GM18502 (cell line): ENCODE results near the gene KTI12.
"Not testable (repeated sequence)": the region's sequence is repeated elsewhere in the genome, so short reads cannot be mapped to it uniquely, and the experiment has no call there.

Experiments used
- ATAC-seq: cut with Tn5 transposase; IDR thresholded peaks from one replicate; pipeline ENCODE4 v1.9.1; 2021; ENCODE audit warnings: mild to moderate bottlenecking; ENCODE audit not compliant: unreplicated experiment, poor library complexity

KTI12 gene, protein sequence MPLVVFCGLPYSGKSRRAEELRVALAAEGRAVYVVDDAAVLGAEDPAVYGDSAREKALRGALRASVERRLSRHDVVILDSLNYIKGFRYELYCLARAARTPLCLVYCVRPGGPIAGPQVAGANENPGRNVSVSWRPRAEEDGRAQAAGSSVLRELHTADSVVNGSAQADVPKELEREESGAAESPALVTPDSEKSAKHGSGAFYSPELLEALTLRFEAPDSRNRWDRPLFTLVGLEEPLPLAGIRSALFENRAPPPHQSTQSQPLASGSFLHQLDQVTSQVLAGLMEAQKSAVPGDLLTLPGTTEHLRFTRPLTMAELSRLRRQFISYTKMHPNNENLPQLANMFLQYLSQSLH

DNA sequence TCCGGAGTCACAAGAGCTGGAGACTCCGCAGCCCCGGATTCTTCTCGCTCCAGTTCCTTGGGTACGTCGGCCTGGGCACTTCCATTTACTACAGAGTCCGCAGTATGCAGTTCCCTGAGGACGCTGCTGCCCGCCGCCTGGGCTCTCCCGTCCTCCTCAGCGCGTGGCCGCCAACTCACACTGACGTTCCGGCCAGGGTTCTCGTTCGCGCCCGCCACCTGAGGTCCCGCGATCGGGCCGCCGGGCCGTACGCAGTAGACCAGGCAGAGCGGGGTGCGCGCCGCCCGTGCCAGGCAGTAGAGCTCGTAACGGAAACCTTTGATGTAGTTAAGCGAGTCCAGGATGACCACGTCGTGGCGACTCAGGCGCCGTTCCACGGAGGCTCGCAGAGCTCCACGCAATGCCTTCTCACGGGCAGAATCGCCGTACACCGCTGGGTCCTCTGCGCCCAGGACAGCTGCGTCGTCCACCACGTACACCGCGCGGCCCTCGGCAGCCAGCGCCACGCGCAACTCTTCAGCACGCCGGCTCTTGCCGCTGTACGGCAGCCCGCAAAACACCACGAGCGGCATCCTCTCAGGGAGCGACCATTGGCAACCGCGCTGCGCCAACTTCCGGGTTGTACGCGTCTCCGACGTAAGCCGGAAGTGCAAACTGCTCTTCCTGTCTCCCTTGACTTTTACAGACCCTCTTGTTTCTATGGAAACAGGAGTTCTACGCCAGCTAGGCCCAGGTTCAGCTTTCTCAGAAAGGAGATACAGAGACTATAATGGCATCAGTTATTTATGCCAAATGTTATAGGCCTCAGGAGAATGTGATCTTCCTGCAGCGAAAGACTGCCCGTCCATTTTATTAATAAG, at the start of gene KTI12:
Gene KTI12, minus strand, starts transcription at position 621 of the 860 bp plus-strand sequence. Its CDS starts 49 bp downstream, at position 572.
- ATAC-seq = peak; percentile 91

DNA sequence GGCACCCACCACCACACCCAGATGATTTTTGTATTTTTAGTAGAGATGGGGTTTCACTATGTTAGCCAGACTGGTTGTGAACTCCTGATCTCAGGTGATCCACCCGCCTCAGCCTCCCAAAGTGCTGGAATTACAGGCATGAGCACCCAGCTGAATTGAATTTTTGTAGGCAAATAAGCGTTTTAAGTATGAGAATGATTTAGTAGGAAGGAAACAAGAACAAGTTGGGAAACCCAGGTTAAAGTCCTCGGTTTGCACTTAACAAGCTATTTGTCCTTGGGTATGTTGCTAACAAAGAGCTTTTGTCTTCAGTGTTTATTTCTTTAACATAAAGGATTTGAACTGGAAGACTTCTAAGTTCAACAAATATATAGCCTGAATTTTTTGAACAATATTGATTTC, 46.4 kb upstream of the KTI12 start:
- ATAC-seq = no peak

DNA sequence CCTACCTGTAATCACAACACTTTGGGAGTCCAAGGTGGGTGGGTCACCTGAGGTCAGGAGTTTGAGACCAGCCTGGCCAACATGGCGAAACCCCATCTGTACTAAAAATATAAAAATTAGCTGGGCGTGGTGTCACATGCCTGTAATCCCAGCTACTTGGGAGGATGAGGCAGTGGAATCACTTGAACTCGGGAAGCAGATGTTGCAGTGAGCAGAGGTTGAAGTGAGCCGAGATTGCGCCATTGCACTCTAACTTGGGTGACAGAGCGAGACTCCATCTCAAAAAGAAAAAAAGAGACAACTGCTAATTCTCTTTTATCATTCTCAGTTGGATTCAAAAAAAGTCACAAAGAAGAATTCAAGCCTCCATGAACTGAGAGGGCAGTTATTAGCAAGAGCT, 43.7 kb upstream of the KTI12 start:
- not testable (repeated sequence) for ATAC-seq

DNA sequence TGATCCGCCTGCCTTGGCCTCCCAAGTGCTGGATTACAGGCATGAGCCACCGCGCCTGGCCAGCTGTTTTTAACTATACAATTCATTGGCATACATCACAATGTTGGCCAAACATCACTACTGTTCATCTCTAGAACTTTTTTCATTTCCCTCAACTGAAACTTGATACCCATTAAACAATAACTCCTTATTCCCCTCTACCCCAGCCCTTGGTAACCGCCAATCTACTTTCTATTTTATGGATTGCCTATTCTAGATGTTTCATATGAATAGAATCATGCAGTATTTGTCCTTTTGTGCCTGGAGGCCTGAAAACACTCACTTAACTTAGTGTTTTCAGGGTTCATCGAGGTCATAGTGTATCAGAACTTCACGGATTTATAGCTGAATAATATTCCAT, 38.7 kb upstream of the KTI12 start:
- no peak for ATAC-seq

DNA sequence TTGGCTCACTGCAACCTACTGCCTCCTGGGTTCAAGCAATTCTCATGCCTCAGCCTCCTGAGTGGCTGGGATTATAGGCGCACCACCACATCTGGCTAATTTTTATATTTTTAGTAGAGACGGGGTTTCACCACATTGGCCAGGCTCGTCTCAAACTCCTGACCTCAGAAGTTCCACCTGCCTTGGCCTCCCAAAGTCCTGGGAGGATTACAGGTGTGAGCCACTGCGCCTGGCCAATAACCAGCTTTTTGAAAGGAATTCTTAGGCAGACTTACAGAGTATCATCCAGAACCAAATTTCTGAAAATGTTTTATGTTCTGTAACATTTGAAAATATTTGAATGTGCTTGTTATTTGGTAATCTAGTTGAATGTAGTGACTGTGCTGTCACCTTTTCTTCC, 37.1 kb upstream of the KTI12 start:
- no peak for ATAC-seq

DNA sequence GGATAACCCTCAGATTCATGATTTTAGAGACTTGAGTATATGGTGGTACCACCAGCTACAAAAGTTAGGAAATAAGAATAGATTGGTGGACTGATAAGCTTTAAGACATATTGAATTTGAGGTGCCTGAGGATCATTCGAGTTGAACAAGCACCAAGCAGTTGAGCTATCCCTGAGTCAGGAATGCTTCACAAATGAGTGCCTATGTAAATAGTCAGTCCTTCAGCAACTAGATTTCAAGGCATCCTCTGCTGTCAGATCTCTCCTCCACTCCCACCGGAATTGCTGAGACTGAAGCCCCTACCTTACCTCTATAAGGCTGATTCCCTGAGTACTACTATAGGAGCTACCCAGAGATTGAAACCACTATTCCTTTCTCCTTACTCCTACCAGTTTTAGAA, 29.6 kb upstream of the KTI12 start:
- no peak for ATAC-seq

DNA sequence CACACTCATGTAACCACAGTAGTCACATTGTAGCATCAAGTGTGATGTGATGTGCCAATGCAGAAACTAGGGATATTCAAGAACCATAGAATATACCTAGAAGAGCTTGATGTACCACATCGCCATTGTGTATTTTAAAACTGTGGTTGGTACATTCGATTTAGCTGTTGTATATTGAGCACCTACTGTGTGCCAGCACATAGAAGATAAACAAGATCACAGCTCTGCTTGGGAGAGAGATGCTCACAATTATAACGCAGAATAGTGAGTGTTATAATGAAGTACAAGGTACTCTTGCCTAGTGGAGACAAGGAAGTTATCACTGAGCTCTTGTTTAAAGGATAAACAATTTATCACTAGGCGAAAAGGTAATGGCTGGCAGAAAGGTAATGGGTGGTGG, 27.2 kb upstream of the KTI12 start:
- ATAC-seq = no peak

DNA sequence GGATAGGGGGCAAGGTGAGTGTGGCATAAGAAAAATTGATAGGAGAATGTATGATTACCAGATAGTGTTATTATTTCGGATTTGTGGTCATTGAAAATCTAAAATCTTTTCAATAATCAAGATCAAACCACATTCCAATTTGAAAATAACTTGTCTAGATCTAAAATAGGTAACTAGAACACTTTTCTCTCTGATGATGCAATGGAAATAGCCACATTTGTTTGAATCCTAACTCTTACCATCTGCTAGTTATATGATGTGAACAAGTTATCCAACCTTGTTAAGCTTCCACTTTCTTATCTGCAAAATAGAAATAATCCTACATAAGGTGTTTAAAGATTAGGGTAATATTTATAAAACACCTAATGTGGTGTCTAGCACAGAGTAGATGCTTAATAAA, 26.3 kb upstream of the KTI12 start:
- ATAC-seq = no peak

DNA sequence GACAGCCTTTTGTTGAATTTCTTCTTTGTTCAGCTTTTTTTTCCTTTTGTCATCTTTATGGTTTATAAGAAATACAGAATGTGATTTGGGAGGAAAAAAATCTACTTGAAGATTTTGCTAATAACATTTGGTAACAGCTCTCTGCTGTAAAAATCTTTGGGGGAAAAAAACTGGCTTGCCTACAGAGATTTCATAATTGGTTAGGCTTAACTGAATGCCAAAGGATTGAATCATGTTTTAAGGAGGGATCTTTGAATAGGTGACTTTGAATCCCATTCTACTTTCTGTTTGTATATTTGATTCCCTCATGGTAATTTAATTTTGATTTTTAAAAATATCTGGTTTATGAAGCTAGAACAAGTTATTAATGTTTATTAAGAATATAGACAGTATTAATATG, 25.7 kb upstream of the KTI12 start:
- ATAC-seq = no peak

DNA sequence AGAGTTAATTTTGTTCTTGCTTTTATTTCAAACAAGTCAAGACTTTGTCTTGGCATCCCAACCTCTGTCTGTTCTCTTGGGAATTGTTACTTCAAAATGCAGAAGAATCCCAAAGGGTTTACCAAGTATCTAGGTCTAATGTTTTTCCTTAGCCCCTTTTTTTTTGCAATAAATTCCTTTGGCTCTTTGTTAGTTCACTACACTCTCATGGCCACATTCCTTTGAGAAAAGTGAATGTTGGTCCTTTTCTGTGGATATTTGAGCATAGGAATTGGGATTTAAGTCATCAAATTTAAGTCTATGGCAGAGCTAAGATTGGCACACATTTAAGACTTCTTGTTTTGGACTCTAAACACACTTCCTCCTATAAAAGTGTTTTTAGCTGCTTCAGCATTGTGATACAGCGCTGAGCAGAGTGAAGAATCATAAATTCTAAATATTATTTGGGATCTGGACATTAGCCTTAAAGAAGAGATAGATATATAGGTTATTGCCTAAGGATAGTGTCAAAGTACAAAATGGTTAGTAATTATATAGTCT, 24.3 kb upstream of the KTI12 start:
- no peak for ATAC-seq

DNA sequence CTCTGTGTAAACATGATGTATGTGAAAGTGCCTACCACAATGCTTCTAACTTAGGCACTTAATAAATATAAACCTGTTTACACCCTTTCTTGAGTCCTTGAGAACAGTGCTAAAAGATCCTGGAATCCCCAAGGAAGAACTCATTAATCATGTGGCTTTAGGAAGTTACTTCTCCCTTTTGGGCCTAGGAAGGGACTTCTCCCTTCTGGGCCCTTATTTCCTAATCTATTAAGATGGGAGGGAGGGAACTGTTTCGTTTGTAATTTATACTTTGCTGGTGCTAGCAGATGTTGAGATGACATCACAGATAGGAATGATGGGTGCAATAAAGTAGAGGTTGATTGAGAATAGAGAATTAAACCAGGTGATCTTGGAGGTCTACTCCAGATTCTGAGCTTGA, 23.6 kb upstream of the KTI12 start:
- no peak for ATAC-seq

DNA sequence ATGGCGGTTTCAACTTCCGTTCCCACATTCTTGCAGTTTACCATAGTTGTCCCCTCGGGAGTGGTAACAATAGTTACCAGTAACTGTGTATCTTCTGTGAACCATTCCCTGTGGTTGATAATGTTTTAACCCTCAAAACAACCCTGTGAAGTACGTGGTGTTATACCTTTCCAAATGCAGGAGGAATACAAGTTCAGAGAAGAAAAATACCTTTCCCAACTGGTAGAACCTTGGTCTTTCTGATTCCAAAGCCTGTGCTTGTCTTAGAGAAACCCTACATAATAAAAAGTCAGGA, 23.3 kb upstream of the KTI12 start:
- ATAC-seq = no peak

DNA sequence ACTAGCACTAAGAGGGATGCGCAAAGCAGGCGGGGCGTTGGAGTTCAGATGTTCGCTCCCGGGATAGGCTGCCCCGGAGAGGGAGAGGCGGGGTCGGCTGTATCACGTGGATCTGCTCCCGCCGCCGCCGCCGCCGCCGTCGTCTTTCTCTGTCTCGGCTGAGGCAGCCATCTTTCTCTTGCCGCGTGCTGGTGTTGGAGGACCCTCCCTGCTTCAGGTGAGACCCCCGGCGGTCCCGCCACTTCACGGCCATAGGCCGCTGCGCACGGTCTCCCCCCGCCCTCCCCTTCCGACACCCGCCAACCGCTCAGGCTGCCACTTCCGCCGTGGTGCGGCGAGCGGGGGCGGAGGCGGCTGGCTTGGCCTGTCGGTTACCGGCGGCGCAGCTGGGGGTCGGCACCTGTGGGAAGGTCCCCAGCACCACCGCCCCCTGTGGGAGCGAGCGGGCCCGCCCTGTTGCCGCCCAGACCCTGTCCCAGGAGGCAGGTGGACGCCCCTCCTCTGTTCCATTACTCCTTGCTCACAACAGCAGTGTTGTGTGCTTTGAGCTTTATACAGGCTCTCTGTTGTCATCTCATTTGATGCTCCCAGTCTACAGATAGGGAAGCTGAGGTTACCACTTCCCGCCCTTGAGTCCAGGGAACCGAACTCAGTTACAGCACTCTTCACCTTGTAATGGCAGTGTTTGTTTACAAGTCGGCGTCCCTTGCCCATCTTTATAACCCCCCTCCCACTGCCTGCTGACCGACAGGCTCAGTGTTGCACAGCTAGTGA, 22.7 kb upstream of the KTI12 start, which contains the start of gene BTF3L4:
Gene BTF3L4, plus strand, starts transcription at position 133 of the 774 bp plus-strand sequence. CDS start 3,553 bp downstream, outside the sequence.
- ATAC-seq = peak; percentile 86

DNA sequence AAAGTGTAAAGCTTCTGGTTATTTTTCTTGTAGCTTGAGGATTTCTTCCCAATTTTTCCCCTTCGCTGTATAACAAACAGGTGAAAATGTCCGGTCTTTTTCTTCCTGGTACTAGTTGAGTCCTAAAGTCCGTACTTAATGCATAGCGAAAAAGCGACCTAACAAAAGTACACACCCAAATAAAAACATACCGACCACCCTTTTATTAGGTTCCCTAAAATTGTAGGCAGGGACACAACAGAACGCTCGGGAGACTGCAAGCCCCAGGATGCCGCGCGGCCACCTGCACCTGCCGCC, 22.2 kb upstream of the KTI12 start:
- no peak for ATAC-seq

DNA sequence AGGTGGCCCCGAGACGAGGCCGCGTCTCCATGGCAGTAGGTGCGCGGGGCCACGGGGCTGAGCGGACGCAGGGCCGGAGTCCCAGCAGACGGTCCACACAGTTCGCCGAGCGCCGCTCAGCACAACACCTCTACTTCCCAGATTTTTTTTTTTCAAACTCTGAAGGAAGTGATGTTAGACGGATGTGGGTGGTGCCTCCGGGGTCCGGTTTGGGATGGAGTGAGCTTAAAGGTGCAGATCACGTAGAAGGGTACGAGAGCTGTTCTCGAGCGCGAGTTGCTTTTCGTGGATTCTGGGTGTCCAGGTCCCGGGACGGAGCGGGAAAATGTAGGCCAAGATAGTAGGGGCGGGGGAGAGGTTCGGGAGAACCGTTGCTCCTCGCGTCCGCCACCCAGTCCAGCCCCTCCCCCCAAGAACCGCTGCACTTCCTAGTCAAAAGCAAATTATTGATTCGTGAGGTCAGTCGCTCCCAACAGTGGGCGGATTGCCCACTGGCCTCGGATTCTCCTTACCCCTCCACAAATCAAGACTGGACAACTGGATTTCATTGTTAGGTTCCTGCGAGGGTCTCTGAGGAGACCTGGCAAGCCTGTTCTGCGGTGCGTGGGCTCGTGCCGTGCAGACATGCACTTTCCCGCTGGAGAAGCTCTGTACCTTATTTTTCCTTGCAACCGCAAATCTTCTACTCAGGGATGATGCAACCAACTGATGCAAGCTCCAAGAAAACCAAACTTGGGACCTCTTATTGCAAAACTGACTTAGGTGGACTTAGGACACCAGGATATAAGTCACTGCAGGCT, 21.7 kb upstream of the KTI12 start, which contains the start of gene TXNDC12:
Gene TXNDC12, minus strand, starts transcription at position 126 of the 800 bp plus-strand sequence. Its CDS starts 95 bp downstream, at position 31.
- peak; percentile 51 for ATAC-seq

DNA sequence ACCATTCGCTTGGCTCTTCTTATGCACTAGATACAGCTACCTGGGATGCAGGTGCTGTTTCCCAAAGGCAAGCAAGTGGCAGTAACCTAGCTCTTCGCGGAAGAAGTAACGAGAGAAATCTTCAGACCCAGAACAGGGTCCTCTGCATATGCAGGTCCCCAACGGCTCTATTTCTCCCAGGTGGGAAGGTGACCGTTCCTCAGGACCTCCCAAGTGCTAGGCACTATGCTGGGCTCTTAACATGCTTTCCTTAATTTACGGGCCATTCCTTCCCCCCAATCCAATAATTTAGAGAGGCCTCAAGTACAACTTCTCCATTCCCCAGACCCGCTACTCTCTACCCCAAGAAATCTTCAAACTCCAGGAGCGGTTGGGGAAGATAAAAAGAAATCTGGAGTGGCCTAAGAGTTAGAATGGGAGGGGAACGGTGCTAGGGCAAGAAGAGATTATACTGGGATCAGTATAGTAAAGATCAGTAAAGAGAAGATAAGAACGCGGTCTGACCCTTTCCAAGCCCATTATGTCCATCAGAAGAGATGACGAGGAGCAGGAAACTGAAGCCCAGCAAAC, 21.0 kb upstream of the KTI12 start:
- no peak for ATAC-seq

DNA sequence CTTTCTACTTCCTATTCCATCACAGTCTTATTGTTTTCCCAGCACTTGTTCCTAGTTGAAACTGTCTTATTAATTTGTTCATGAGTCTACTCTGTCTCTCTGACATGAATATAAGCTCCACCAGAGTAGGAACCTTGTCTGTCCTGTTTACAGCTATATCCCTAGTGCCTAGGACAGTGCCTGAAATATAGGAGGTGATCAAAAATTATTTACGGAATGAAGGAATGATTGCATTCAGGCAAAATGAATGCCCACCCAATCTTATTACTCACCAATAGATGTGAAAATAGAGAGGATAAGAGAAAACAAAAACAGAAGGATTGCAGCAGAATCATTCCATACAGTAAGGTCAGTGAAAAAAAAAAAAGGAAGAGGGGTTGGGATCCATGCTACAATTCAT, 20.3 kb upstream of the KTI12 start:
- no peak for ATAC-seq

DNA sequence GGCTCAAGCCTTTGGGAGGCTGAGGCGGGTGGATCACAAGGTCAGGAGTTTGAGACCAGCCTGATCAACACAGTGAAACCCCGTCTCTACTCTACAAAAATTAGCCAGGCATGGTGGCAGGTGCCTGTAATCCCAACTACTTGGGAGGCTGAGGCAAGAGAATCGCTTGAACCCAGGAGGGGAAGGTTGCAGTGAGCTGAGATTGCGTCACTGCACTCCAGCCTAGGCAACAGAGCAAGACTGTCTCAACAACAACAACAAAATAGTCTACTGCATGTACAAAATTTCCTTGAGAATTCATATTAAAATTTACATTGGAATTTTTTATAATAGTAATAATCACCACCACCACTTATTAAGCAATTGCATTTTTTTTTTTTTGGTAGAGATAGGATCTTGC, 15.7 kb upstream of the KTI12 start:
- not testable (repeated sequence) for ATAC-seq

DNA sequence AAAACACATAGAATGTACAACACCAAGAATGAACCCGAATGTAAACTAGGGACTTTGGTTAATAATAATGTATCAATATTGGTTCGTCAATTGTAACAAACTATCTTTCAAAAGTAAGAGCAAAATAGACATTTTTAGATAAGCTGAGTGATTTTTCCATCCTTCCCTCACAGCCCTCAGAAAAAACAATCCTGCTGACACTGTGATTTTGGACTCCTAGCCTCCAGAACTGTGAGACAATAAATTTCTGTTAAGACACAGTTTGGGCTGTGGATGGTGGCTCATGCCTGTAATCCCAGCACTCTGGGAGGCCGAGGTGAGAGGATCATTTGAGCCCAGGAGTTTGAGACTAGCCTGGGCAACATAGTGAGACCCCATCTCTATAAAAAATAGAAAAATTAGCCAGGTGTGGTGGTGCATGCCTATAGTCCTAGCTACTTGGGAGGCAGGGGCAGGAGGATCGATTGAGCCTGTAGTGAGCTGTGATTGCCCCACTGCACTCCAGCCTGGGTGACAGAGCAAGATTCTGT, 12.1 kb upstream of the KTI12 start:
- not testable (repeated sequence) for ATAC-seq
